Measurements from ENCODE around the gene USP2. TPM values are rescaled to one million over a fixed set of nuclear protein-coding genes. Genes with fewer than 3 reads are reported as not detected.

USP2 gene
- total RNA-seq, 4 donors from 2014 or later = 0.19 to 8.7 (median 1.0) TPM

- TF ChIP-seq CTCF (IDR thresholded peaks at IDR 0.05; ENCODE audit: low read depth) = no peak
Measured at GRCh38 chr11:119417726-119418540, 36.4 kb upstream of the USP2 start.

DNA sequence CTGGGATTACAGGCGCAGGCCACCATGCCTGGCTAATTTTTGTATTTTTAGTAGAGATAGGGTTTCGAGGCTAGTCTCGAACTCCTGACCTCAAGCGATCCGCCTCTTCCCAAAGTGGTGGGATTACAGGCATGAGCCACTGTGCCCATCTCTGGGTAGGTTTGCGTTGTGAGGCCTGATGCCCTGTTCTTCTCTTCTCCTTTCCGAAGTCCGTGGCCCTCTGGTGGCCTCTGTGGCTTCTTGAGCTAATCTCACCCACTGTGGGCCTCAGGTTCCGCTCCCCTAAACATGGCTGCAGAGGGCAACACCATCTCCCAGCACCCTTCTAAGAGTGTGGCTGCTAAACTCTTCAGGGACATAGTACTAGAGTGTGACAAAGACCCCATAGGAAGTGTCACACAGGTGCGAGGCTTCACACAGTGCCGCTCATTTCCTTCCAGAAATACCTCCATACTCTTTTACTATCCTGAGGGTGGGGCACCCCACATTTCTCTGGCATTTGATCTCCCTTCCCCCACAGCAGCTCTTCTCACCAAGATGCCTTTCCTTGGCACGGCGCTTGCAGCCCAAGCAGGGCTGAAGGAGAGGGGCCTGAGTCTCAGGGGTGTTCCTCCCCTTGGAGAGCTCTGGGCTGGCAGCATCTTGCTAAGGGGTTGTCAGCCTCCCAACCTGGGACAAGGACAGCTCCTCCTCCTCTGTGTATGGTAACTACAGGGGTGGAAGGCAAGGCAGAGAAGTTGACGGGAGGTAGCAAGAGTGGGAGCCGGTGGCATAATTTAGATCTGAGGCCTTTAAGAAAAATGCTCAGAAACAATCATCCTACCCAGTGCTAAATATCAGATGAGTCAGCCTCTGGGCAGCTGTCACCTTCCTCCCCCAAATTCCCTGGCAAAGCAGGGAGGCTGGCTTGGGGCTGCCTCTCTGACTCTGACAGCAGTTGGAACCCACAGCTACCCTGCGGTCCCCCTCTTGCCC, 35.4 kb upstream of the USP2 start:
- no peak for TF ChIP-seq CTCF (IDR thresholded peaks at IDR 0.05; ENCODE audit: low read depth)

GRCh38 chr11:119415966-119416365, 34.5 kb upstream of the USP2 start:
- TF ChIP-seq CTCF (IDR thresholded peaks at IDR 0.05; ENCODE audit: low read depth) = no peak

- no peak for TF ChIP-seq CTCF (IDR thresholded peaks at IDR 0.05; ENCODE audit: low read depth)
Measured at GRCh38 chr11:119415517-119415916, 34.0 kb upstream of the USP2 start.

- TF ChIP-seq CTCF (IDR thresholded peaks at IDR 0.05; ENCODE audit: low read depth) = no peak
Measured at GRCh38 chr11:119414734-119415133, 33.2 kb upstream of the USP2 start.

DNA sequence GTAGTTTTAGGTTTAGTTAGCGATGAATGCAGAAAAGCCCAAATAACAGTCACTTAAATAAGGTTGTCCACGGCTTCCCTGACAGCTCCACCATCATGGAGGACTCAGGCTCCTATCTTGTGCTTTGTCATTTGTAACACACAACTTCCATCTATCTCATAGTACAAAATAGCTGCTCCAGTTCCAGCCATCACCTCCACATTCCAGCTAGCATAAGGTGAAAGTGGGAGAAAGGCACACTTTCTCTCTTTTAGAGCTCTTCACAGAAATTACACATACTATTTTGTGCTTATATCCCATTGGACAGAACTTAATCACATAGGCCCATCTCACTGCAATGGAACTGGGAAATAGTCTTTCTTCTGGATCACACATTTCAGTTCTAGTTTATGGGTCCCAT, 32.8 kb upstream of the USP2 start:
- TF ChIP-seq CTCF (IDR thresholded peaks at IDR 0.05; ENCODE audit: low read depth) = no peak

GRCh38 chr11:119412072-119412471, 30.6 kb upstream of the USP2 start:
- TF ChIP-seq CTCF (IDR thresholded peaks at IDR 0.05; ENCODE audit: low read depth) = no peak

Data from subcutaneous adipose tissue (tissue), 4 donors.